K562 (cell line): ENCODE results near the gene ZNF549. TPM values are rescaled to one million over a fixed set of nuclear protein-coding genes. Genes with fewer than 3 reads are reported as not detected.

ENCODE experiments used
- ARID3A ChIP-seq: IDR thresholded peaks from 2 replicates; pipeline ENCODE4 v1.6.1; 2012; ENCODE audit warnings: low read depth, low read length, improper control_type of control experiment, borderline replicate concordance
- HSF4 ChIP-seq: fragments of 250-450 bp; sonication (Bioruptor Pico); IDR thresholded peaks from 2 replicates; pipeline ENCODE4 v2.1.2; 2022; ENCODE audit warnings: mild to moderate bottlenecking, moderate library complexity, borderline replicate concordance
- JUN ChIP-seq, 2 experiments: sonication (generic) in 1 of 2; formaldehyde crosslinking in 1 of 2; IDR thresholded peaks; 2 replicates each; pipeline versions ENCODE4 v1.6.1 to v1.8.0; 2012 to 2022; ENCODE audit warnings: borderline replicate concordance in 2 of 2, mild to moderate bottlenecking in 2 of 2, improper control_type of control experiment in 1 of 2, low read depth in 1 of 2, low read length in 1 of 2, missing genetic modification reagents in 1 of 2
- KLF1 ChIP-seq: fragments of 450-650 bp; IDR thresholded peaks from 2 replicates; pipeline ENCODE4 v1.6.1; 2016; ENCODE audit warnings: missing genetic modification characterization, missing compliant biosample characterization
- POLR2B ChIP-seq: fragments of 450-650 bp; IDR thresholded peaks from 2 replicates; pipeline ENCODE4 v1.6.1; 2018; ENCODE audit warnings: low read depth; ENCODE audit not compliant: partially characterized antibody
- PRMT5 ChIP-seq: sonication (generic); formaldehyde crosslinking; IDR thresholded peaks from 2 replicates; pipeline ENCODE4 v1.5.0; 2020; ENCODE audit warnings: missing genetic modification reagents
- PRPF4 ChIP-seq: fragments of 200-400 bp; formaldehyde crosslinking; IDR thresholded peaks from one replicate; pipeline ENCODE4 v1.6.1; 2017; ENCODE audit warnings: low read length, low read depth, mild to moderate bottlenecking; ENCODE audit not compliant: insufficient read depth, poor library complexity, severe bottlenecking
- SMAD4 ChIP-seq: fragments of 250-450 bp; sonication (Bioruptor Pico); conservative IDR thresholded peaks from 2 replicates; pipeline ENCODE4 v1.8.0; 2021; ENCODE audit warnings: inconsistent platforms, mild to moderate bottlenecking, moderate library complexity
- XRCC4 ChIP-seq: IDR thresholded peaks from one replicate; pipeline ENCODE4 v1.6.1; 2011; ENCODE audit not compliant: insufficient read depth, insufficient read length; ENCODE audit errors: extremely low read depth
- YY1 ChIP-seq, 3 experiments: IDR thresholded peaks; 2 replicates each; pipeline ENCODE4 v1.6.1; 2011; ENCODE audit warnings: low read length in 2 of 3, mild to moderate bottlenecking in 2 of 3, moderate library complexity in 2 of 3, borderline replicate concordance in 1 of 3, control low read depth in 1 of 3, low read depth in 1 of 3; ENCODE audit not compliant: insufficient read depth in 3 of 3, insufficient replicate concordance in 2 of 3, control insufficient read depth in 1 of 3, insufficient read length in 1 of 3; ENCODE audit errors: extremely low read depth in 1 of 3
- ZBTB34 ChIP-seq: fragments of 250-450 bp; sonication (Bioruptor Pico); IDR thresholded peaks from 2 replicates; pipeline ENCODE4 v1.8.0; 2021; ENCODE audit warnings: mild to moderate bottlenecking, moderate library complexity
- ZFP36 ChIP-seq: fragments of 150-350 bp; IDR thresholded peaks from 2 replicates; pipeline ENCODE4 v1.6.1; 2018; ENCODE audit warnings: low read length, low read depth; ENCODE audit not compliant: partially characterized antibody
- ZNF41 ChIP-seq: fragments of 250-450 bp; sonication (Bioruptor Pico); conservative IDR thresholded peaks from 2 replicates; pipeline ENCODE4 v1.4.0; 2020; ENCODE audit warnings: mild to moderate bottlenecking
- ZNF561 ChIP-seq: fragments of 450-650 bp; formaldehyde crosslinking; conservative IDR thresholded peaks from 2 replicates; pipeline ENCODE4 v1.4.0; 2020; ENCODE audit warnings: mild to moderate bottlenecking, moderate library complexity
- ZNF668 ChIP-seq: fragments of 250-450 bp; sonication (Bioruptor Pico); IDR thresholded peaks from 2 replicates; pipeline ENCODE4 v1.8.0; 2022; ENCODE audit warnings: mild to moderate bottlenecking, inconsistent platforms
- polyA plus RNA-seq, 8 experiments: library from polyadenylated mRNA; depleted of rRNA in 4 of 8; stranded (reverse) in 5 of 8; unstranded in 3 of 8; fragments of >200 nt; fragmentation: Nextera tagmentation in 2 of 8; fragmentation: Illumina TruSeq in 1 of 8; extraction: Ambion mirVana in 2 of 8; extraction: Trizol in 1 of 8; gene quantifications; 2 replicates each; pipeline versions ENCODE4 v1.2.1 to v1.2.3, GENCODE V29; 2011 to 2014; ENCODE audit warnings: inconsistent platforms in 1 of 8, missing spikeins in 1 of 8
- total RNA-seq, 7 experiments: library from RNA; depleted of rRNA in 6 of 7; stranded (reverse); fragments of >200 nt in 6 of 7; fragmentation: Illumina TruSeq in 2 of 7; extraction: Trizol in 2 of 7; gene quantifications; 2 replicates each; pipeline versions ENCODE4 v1.2.1 to v1.2.3, GENCODE V29; 2011 to 2021; ENCODE audit warnings: low replicate concordance in 1 of 7
- TF ChIP-seq, protein P1 (sequence below): fragments of 250-450 bp; sonication (Bioruptor Pico); IDR thresholded peaks from 2 replicates; pipeline ENCODE4 v1.4.0; 2020; ENCODE audit warnings: mild to moderate bottlenecking
- TF ChIP-seq, protein P2 (sequence below), 2 experiments: fragments of 450-650 bp; conservative IDR thresholded peaks; 2 replicates each; pipeline ENCODE4 v1.6.1; 2017; ENCODE audit warnings: mild to moderate bottlenecking in 2 of 2, moderate library complexity in 2 of 2
- TF ChIP-seq, protein P3 (sequence below): IDR thresholded peaks from 2 replicates; pipeline ENCODE4 v1.6.1; 2014; ENCODE audit warnings: antibody characterized with exemption

The ZNF549 gene
- total and polyA plus RNA-seq, 9 of the 15 experiments (the other 6 are each of a cell fraction or from before 2014, with no cell fraction given) = 0.03 to 0.68 (median 0.25) TPM

GRCh38 chr19:57599761-57600383 lies 72.7 kb downstream of the ZNF549 start, which contains the start of gene ZNF530 (continued):
- TF ChIP-seq HSF4 (no peak), ZNF41 (CRISPR knock-in tag) (no peak), ARID3A (no peak), PRPF4 (no peak), ZBTB34 (CRISPR knock-in tag) (no peak), YY1 (IDR thresholded peaks at IDR 0.05; ENCODE audit: borderline replicate concordance in 1 of 3, control insufficient read depth in 1 of 3, extremely low read depth in 1 of 3, insufficient read depth in 3 of 3, insufficient read length in 1 of 3, insufficient replicate concordance in 2 of 3, low read depth in 1 of 3, low read length in 2 of 3) (peak in 1 of 3 experiments; percentile 16), ZNF668 (no peak), POLR2B (no peak), ZFP36 (peak; percentile 70), ZNF561 (no peak), KLF1 (tag) (no peak), PRMT5 (no peak), XRCC4 (no peak), JUN (IDR thresholded peaks at IDR 0.05; ENCODE audit: borderline replicate concordance, low read depth, low read length) (no peak), JUN (CRISPR knock-in tag; IDR thresholded peaks at IDR 0.05; ENCODE audit: borderline replicate concordance) (no peak), SMAD4 (no peak)
- TF ChIP-seq, protein P1, sequence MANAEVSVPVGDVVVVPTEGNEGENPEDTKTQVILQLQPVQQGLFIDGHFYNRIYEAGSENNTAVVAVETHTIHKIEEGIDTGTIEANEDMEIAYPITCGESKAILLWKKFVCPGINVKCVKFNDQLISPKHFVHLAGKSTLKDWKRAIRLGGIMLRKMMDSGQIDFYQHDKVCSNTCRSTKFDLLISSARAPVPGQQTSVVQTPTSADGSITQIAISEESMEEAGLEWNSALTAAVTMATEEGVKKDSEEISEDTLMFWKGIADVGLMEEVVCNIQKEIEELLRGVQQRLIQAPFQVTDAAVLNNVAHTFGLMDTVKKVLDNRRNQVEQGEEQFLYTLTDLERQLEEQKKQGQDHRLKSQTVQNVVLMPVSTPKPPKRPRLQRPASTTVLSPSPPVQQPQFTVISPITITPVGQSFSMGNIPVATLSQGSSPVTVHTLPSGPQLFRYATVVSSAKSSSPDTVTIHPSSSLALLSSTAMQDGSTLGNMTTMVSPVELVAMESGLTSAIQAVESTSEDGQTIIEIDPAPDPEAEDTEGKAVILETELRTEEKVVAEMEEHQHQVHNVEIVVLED (CRISPR knock-in tag) = peak; percentile 61
- TF ChIP-seq, protein P2, sequence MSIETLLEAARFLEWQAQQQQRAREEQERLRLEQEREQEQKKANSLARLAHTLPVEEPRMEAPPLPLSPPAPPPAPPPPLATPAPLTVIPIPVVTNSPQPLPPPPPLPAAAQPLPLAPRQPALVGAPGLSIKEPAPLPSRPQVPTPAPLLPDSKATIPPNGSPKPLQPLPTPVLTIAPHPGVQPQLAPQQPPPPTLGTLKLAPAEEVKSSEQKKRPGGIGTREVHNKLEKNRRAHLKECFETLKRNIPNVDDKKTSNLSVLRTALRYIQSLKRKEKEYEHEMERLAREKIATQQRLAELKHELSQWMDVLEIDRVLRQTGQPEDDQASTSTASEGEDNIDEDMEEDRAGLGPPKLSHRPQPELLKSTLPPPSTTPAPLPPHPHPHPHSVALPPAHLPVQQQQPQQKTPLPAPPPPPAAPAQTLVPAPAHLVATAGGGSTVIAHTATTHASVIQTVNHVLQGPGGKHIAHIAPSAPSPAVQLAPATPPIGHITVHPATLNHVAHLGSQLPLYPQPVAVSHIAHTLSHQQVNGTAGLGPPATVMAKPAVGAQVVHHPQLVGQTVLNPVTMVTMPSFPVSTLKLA (conservative IDR thresholded peaks at IDR 0.05) = peak in 1 of 2 experiments; percentile 64; a peak in 2 of 4 replicates
- TF ChIP-seq, protein P3, sequence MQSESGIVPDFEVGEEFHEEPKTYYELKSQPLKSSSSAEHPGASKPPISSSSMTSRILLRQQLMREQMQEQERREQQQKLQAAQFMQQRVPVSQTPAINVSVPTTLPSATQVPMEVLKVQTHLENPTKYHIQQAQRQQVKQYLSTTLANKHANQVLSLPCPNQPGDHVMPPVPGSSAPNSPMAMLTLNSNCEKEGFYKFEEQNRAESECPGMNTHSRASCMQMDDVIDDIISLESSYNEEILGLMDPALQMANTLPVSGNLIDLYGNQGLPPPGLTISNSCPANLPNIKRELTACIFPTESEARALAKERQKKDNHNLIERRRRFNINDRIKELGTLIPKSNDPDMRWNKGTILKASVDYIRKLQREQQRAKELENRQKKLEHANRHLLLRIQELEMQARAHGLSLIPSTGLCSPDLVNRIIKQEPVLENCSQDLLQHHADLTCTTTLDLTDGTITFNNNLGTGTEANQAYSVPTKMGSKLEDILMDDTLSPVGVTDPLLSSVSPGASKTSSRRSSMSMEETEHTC = no peak
